ENCODE data around the gene IGFBP5. TPM values are rescaled to one million over a fixed set of nuclear protein-coding genes. Genes with fewer than 3 reads are reported as not detected.

IGFBP5 gene
- total RNA-seq, 1 donor from 2014 or later = 169 TPM

- no peak for TF ChIP-seq CTCF (IDR thresholded peaks at IDR 0.05)
- H3K27ac ChIP-seq = peak overlapping the region; percentile 65
- DNase-seq (peak; percentile 74), ATAC-seq (peak; percentile 54)
- intact Hi-C loops (cut with DNase I) = no loop called here
- no peaks in the 10 kb centered on the region for H3K36me3 ChIP-seq
- peak overlapping the region; percentile 46 for H3K4me3 ChIP-seq
- H3K27me3 ChIP-seq = peaks cover 39% of the 10 kb centered on the region
- peaks cover 19% of the 10 kb centered on the region for H3K4me1 ChIP-seq
- no peaks in the 10 kb centered on the region for H3K9me3 ChIP-seq
Observed at GRCh38 chr2:216692636-216693413, 2.5 kb downstream of the IGFBP5 start.

DNA sequence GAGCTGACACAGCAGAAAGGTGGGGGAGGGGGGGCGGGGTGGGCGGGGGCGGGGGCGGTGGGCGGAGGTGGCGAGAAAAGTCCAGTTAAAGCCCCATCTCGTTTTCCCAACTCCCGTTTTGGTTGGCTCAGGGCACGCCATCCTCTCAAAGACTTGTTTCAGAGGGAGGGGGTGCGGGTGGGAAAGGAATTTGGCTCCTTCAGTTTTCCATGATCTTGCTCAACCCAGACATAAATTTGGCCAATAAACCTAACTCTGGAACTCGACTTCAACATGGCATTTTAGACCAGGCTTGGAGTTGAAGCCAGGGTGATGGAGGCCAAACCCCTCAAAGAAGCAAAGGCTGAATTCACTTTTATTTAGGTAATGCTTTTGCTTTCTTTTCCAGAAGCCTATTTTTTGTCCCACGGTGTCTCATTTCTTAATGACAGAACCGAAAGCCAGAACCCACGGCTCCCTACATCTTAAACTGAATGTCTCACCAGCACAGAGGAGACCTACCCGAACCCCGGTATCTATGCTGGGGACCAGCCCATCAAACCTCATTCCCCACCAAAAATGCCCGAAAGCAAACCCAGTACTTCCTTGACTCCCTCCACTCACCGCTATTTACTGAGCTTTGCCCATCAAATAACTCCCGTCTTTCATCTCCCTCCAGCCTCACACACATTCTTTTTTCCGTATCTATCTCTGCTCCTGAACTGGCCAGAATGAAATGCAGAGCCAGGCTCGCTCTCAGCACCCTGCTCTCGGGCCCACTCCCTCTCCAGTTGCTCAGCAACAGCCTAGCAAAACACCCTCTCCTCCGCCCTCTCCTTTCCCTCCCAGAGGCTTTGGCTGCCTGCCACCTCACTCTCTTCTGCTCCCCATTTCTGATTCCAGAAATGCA lies 4.3 kb downstream of the IGFBP5 start:
- intact Hi-C loops (cut with DNase I) = no loop called here
- Histone ChIP-seq H3K36me3 (no peaks in the 10 kb centered on the region), H3K4me1 (peaks cover 19% of the 10 kb centered on the region), H3K4me3 (peak overlapping the region; percentile 39), H3K27ac (peak overlapping the region; percentile 84), H3K9me3 (no peaks in the 10 kb centered on the region), H3K27me3 (peaks cover 30% of the 10 kb centered on the region)
- ATAC-seq (peak; percentile 62), DNase-seq (peak; percentile 75)
- TF ChIP-seq CTCF (IDR thresholded peaks at IDR 0.05) = no peak

DNA sequence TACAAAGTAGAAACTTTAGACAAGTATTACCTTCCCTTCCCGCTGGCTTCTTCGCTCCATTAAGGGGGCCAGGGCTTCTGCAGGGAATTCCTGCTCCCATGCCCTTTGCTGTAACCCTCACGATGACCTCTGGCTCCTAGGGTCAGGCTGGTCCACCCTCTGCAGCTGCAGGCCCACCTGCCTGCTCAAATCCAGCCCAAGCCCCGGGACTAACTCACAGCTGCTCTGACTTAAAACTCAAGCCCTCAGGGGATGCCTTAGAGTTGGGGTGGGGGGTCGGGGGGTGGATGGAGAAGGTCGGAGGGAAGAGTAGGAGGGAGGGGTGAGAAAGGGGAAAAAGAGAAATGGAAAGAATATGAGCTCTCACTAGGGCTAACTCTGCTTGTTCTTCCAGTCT lies 4.9 kb downstream of the IGFBP5 start:
- H3K4me3 ChIP-seq = peak overlapping the region; percentile 30
- peaks cover 19% of the 10 kb centered on the region for H3K4me1 ChIP-seq
- DNase-seq (no peak), ATAC-seq (no peak)
- no peak overlapping the region for H3K27ac ChIP-seq
- no peak for TF ChIP-seq CTCF (IDR thresholded peaks at IDR 0.05)
- peaks cover 30% of the 10 kb centered on the region for H3K27me3 ChIP-seq
- intact Hi-C loops (cut with DNase I) = no loop called here
- no peaks in the 10 kb centered on the region for H3K36me3 ChIP-seq
- no peaks in the 10 kb centered on the region for H3K9me3 ChIP-seq

DNA sequence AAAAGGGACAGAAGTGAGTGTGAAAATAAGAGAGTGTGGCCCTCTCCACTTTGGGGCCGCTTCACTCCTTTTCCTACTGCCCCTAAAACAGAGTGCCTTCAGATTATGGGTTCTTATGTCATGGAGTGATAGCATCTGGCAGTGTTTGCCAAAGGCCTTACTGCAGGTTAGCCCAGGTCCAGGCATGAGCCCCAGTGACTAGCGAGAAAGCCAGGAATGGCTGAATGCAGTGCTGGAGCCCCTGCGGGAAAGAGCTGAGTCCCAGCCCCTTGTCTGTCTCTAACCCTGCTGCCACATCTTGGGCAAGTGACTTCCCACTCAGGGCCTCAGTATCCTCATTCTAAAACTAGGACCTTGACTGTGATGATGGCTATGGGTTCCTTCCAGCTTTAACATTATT lies 6.0 kb downstream of the IGFBP5 start:
- Histone ChIP-seq H3K4me3 (peak overlapping the region; percentile 30), H3K36me3 (no peaks in the 10 kb centered on the region)

More for the DNA sequence above, 6.0 kb downstream of the IGFBP5 start:
- no peak for ATAC-seq
- TF ChIP-seq CTCF (IDR thresholded peaks at IDR 0.05) = no peak
- H3K27ac ChIP-seq = no peak overlapping the region
- DNase-seq = peak; percentile 29
- no peaks in the 10 kb centered on the region for H3K9me3 ChIP-seq
- intact Hi-C loops (cut with DNase I) = loop anchor here (10.0 kb wide), 2 partner anchors 825 to 1025 kb away; no protein-coding TSS in a partner anchor
- H3K4me1 ChIP-seq = peaks cover 10% of the 10 kb centered on the region
- H3K27me3 ChIP-seq = peaks cover 21% of the 10 kb centered on the region
